ENCODE data around the gene SMIM1.
A peak's percentile ranks its signal among the peaks of the same experiment; 100 is the strongest.

The SMIM1 gene

GRCh38 chr1:3783651-3784474, 11.3 kb downstream of the SMIM1 start:
- TF ChIP-seq CTCF (IDR thresholded peaks at IDR 0.05; ENCODE audit: low read depth, low read length, missing control alignments), result no peak
- DNase-seq (ENCODE audit: extremely low read depth, low read depth), result no peak
- no peak overlapping the region for H3K4me3 ChIP-seq (replicated peaks; ENCODE audit: low read depth, low read length)

GRCh38 chr1:3785045-3785444, 12.5 kb downstream of the SMIM1 start:
- no peak for DNase-seq (ENCODE audit: extremely low read depth, low read depth)
- TF ChIP-seq CTCF (IDR thresholded peaks at IDR 0.05; ENCODE audit: low read depth, low read length, missing control alignments), result no peak
- H3K4me3 ChIP-seq (replicated peaks; ENCODE audit: low read depth, low read length), result no peak overlapping the region

- DNase-seq (ENCODE audit: extremely low read depth, low read depth), result no peak
- TF ChIP-seq CTCF (IDR thresholded peaks at IDR 0.05; ENCODE audit: low read depth, low read length, missing control alignments), result peak; percentile 25
- H3K4me3 ChIP-seq (replicated peaks; ENCODE audit: low read depth, low read length), result no peak overlapping the region
Measured at GRCh38 chr1:3785456-3786157, 13.1 kb downstream of the SMIM1 start.

GRCh38 chr1:3786468-3787348, 14.2 kb downstream of the SMIM1 start:
- DNase-seq (ENCODE audit: extremely low read depth, low read depth), result no peak
- TF ChIP-seq CTCF (IDR thresholded peaks at IDR 0.05; ENCODE audit: low read depth, low read length, missing control alignments), result no peak
- H3K4me3 ChIP-seq (replicated peaks; ENCODE audit: low read depth, low read length), result no peak overlapping the region

- no peak for DNase-seq (ENCODE audit: extremely low read depth, low read depth)
- TF ChIP-seq CTCF (IDR thresholded peaks at IDR 0.05; ENCODE audit: low read depth, low read length, missing control alignments), result no peak
- H3K4me3 ChIP-seq (replicated peaks; ENCODE audit: low read depth, low read length), result no peak overlapping the region
Measured at GRCh38 chr1:3787349-3787715, 14.8 kb downstream of the SMIM1 start.

GRCh38 chr1:3787745-3788605, 15.4 kb downstream of the SMIM1 start:
- no peak for TF ChIP-seq CTCF (IDR thresholded peaks at IDR 0.05; ENCODE audit: low read depth, low read length, missing control alignments)
- no peak overlapping the region for H3K4me3 ChIP-seq (replicated peaks; ENCODE audit: low read depth, low read length)
- DNase-seq (ENCODE audit: extremely low read depth, low read depth), result no peak

All from HFF-Myc (cell line).